NCI-H345 (cell line): Measurements from ENCODE around the gene CASP2.
A peak's percentile ranks its signal among the peaks of the same experiment; 100 is the strongest.

ENCODE experiments used
- DNase-seq: peaks from one replicate; lab custom pipeline; 2025; lab: John Stamatoyannopoulos, UW

The CASP2 gene

GRCh38 chr7:143287935-143288826 lies at the start of gene CASP2:
Gene CASP2, plus strand, starts transcription at chr7:143288351. Its CDS starts 105 bp downstream, at chr7:143288456.
- DNase-seq = peak; percentile 96

GRCh38 chr7:143239813-143240212 lies 48.3 kb upstream of the CASP2 start:
- DNase-seq = no peak

GRCh38 chr7:143240291-143241168 lies 47.6 kb upstream of the CASP2 start:
- peak; percentile 66 for DNase-seq

- no peak for DNase-seq
Observed at GRCh38 chr7:143242306-143242705, 45.8 kb upstream of the CASP2 start.

DNA sequence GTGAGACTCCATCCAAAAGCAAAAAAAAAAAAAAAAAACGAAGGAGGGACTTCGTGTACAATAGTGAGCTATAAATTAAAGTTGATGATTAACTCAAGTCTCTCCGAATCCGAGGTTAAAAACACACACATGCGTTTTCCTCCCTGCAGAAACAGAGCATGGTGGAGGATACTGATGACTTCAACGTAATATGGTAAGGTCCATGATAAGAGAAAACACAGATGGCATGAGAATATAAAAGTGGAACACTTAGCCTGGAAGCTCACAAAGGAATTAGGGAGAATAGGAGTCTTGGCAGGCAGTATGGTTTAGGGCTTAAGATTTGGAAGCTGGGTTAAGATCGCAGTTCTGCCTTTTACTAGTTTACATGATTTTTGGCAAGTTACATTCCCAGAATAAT lies 45.0 kb upstream of the CASP2 start:
- DNase-seq = no peak

DNA sequence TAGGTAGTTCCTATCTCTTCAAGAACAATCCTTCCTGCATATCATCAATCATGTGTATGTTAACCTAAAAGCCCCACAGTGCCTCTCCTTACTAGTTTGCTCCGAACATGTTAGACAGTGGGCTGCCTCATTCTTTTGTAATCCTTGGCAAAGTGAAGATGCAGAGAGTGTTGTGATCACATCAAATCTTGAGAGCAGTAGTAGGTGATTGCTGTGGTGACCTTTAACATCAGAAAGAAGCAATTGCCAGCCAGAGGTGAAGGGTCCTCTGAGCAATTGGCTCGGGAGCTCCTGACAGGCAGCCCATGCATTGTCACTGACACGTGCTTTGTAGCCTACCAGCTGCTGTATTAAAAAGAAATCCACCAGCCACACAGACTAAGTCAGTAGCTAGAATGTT lies 44.5 kb upstream of the CASP2 start:
- DNase-seq = no peak

- DNase-seq = no peak
Observed at GRCh38 chr7:143244321-143244720, 43.8 kb upstream of the CASP2 start.

- DNase-seq = no peak
Observed at GRCh38 chr7:143245123-143245522, 43.0 kb upstream of the CASP2 start.

- DNase-seq = no peak
Observed at GRCh38 chr7:143247372-143247771, 40.8 kb upstream of the CASP2 start.

- DNase-seq = no peak
Observed at GRCh38 chr7:143248761-143249354, 39.3 kb upstream of the CASP2 start.

DNA sequence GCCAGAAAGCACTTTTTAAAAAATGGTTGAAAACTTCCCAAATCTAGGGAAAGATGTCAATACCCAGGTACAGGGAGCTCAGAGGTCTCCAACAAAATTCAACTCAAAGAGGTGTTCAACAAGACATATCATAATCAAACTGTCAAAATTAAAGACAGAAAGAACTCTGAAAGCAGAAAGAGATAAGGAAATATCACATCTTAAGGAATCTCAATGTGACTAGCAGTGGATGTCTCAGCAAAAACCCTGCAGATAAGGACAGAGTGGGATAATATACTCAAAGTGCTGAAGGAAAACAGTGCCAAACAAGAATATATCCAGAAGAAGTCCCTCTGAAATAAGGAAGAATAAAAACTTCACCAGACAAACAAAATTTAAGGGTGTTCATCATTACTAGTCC lies 38.0 kb upstream of the CASP2 start:
- no peak for DNase-seq

- DNase-seq = no peak
Observed at GRCh38 chr7:143250822-143251221, 37.3 kb upstream of the CASP2 start.

GRCh38 chr7:143252006-143252405 lies 36.1 kb upstream of the CASP2 start:
- no peak for DNase-seq

- no peak for DNase-seq
Observed at GRCh38 chr7:143255564-143255963, 32.6 kb upstream of the CASP2 start.

DNA sequence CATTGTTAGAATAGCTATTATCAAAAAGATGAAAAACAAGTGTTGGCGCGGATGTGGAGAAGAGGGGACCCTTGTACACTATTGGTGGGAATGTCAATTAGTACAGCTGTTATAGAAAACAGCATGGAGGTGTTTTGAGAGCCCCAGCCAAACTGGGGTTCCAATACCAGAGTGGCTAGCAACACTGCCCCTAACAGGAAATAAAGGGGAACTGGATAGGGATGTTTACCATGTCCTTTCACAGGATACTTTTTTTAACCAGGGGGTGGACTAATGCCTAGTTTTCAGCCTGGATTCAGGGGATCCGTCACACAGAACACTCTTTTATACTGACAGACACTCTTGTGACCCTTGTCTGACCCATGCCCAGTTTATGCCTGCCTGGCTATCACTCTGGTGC lies 31.8 kb upstream of the CASP2 start:
- no peak for DNase-seq

- no peak for DNase-seq
Observed at GRCh38 chr7:143256932-143257331, 31.2 kb upstream of the CASP2 start.

DNA sequence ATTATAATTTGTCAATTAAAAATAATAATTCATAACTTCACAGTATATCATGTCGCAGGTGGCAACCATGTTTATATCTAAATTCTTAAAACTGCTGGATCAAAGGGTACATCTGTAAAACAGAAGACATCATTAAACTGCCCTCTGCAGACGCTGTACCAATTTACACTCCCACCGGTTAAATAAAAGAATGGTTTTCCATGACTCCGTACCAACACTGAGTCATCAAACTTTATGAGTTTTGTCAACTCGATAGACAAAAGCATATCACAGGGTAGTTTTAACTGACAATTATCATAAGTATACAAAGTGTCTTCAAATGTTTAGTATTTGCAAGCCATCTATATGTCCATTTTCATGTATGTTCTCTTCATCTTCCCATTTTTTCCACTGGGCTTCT lies 30.6 kb upstream of the CASP2 start:
- DNase-seq = no peak

GRCh38 chr7:143258831-143259230 lies 29.3 kb upstream of the CASP2 start:
- DNase-seq = no peak

DNA sequence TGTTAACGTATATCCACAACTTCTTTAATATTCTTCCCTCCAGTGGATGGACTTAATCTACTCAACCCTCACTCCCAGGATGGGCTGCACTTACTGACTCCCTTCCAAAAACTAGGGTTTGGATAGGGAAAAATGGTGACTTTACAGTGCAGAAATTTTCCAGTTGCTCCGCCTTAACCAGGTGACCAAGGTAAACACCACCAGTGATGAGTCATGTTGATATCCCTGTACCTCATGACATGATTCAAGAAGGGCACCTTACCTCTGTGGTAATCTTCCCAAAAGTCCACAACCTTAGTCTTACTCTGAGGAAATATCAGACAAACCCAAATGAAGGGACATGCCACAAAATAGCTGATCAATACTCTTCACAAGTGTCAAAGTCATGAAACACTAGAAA lies 28.4 kb upstream of the CASP2 start:
- no peak for DNase-seq

GRCh38 chr7:143261901-143262300 lies 26.2 kb upstream of the CASP2 start:
- DNase-seq = no peak

GRCh38 chr7:143263266-143264195 lies 24.6 kb upstream of the CASP2 start, which contains the start of gene GSTK1:
Gene GSTK1, plus strand, starts transcription at chr7:143263441. Its CDS starts 73 bp downstream, at chr7:143263514.
- DNase-seq = peak; percentile 55
